Smooth muscle cell of bladder (primary cell): ENCODE data around the gene NR1D1. TPM values are rescaled to one million over a fixed set of nuclear protein-coding genes. Genes with fewer than 3 reads are reported as not detected.

Source experiments
- total RNA-seq: library from RNA; depleted of rRNA; stranded (reverse); fragments of >200 nt; gene quantifications from 2 replicates; pipeline ENCODE4 v1.2.3, GENCODE V29; 2014

Gene NR1D1
- total RNA-seq: 0.85 and 1.3 TPM in 2 replicates

GRCh38 chr17:40100419-40100668 is at the start of gene NR1D1:
NR1D1 (minus strand) TSS chr17:40100589; CDS start chr17:40100094, 495 bp downstream.

DNA sequence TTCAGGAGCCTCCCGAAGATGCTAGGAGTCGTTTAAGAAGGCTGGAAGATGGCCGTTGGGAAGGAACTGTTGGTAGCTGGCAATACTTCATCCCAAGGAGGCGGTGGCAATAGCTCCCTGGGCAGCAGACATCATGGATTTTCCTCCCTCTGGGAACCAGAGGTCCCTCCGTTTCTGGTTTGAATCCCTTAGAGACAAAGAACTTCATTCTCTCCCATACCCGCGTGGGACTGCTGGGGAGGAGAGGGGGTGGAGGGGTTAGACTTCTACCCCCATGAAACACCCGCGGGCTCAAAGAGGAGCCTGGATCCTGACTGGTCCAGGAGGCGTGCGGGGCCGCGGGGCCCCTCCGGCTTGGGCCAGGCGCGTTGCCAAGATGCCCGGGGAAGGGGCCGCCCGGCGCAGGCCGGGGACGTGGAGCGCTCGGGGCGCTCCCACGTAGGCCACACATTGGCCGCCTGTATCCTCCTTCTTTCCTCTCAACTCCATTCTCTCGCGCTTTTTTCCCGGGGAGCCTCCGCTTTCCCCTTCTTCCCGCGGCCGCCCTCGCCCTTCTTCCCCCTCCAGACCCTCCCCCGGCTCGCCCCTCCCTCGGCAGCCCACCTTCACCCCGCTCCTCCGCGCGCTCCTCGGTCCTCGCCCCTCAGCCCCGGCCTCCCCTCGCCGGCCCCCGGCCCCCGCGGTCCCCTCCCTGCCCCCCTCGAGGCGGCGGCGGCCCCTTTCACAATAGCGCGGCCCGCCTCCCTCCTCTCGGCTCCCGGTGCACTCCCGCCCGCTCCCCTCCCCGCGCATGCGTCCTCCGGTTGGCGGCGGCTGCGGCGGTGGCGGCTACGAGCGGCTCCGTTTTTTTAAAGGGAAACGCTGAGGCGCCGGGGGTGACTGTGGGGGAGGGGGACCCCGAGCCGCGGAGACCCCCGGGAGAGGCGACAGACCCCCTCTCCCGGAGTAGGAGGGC is 21.1 kb upstream of the NR1D1 start, which contains the start of gene MSL1:
MSL1 (plus strand) TSS at position 791 of the 955 bp plus-strand sequence. CDS start 642 bp downstream, outside the sequence.

GRCh38 chr17:40062329-40063186 is 37.8 kb downstream of the NR1D1 start, which contains the start of gene THRA:
THRA (plus strand) TSS chr17:40062965; CDS start chr17:40074489, 11,524 bp downstream.

Other genes starting within 250 kb of the NR1D1 start
- under 0.01 TPM in 1 of 2 replicates, not detected in the other for gene IKZF3, start 236.3 kb downstream of the NR1D1 start, total RNA-seq
- gene ZPBP2, start 232.4 kb downstream of the NR1D1 start, total RNA-seq: not detected in 2 replicates
- gene GSDMB, start 182.0 kb downstream of the NR1D1 start, total RNA-seq: 3.0 and 8.9 TPM in 2 replicates
- 57.9 and 89.4 TPM in 2 replicates for gene ORMDL3, start 173.0 kb downstream of the NR1D1 start, total RNA-seq
- not detected in 2 replicates for gene LRRC3C, start 172.9 kb downstream of the NR1D1 start, total RNA-seq
- not detected in 2 replicates for gene GSDMA, start 137.6 kb downstream of the NR1D1 start, total RNA-seq
- gene PSMD3, start 119.8 kb downstream of the NR1D1 start, total RNA-seq: 76.9 and 83.2 TPM in 2 replicates
- gene CSF3, start 85.1 kb downstream of the NR1D1 start, total RNA-seq: 0.37 and 0.71 TPM in 2 replicates
- 21.5 and 25.7 TPM in 2 replicates for gene MED24, start 46.2 kb downstream of the NR1D1 start, total RNA-seq
- gene THRA, start 37.6 kb downstream of the NR1D1 start, total RNA-seq: 18.9 and 27.4 TPM in 2 replicates
- 30.2 and 38.6 TPM in 2 replicates for gene MSL1, start 21.4 kb upstream of the NR1D1 start, total RNA-seq
- gene CASC3, start 39.9 kb upstream of the NR1D1 start, total RNA-seq: 19.1 and 20.8 TPM in 2 replicates
- gene RAPGEFL1, start 76.9 kb upstream of the NR1D1 start, total RNA-seq: 1.00 and 1.8 TPM in 2 replicates
- gene WIPF2, start 118.7 kb upstream of the NR1D1 start, total RNA-seq: 3.6 and 4.6 TPM in 2 replicates
- 1.4 and 1.8 TPM in 2 replicates for gene CDC6, start 187.3 kb upstream of the NR1D1 start, total RNA-seq
- gene RARA, start 208.6 kb upstream of the NR1D1 start, total RNA-seq: 4.7 and 6.9 TPM in 2 replicates